Mononuclear cell (primary cell): ENCODE data around the gene ZNF385A. TPM values are rescaled to one million over a fixed set of nuclear protein-coding genes. Genes with fewer than 3 reads are reported as not detected.
"Not testable (repeated sequence)": the region's sequence is repeated elsewhere in the genome, so short reads cannot be mapped to it uniquely, and the experiment has no call there.

Source experiments
- H3K27me3 ChIP-seq: 2 replicates; pipeline ENCODE4 v1.6.0; 2011; ENCODE audit warnings: low read length, control low read depth; ENCODE audit not compliant: insufficient read depth
- H3K4me1 ChIP-seq: 2 replicates; pipeline ENCODE4 v1.5.1; 2011; ENCODE audit warnings: mild to moderate bottlenecking, low read length, control low read depth; ENCODE audit not compliant: insufficient read depth
- H3K4me3 ChIP-seq: 2 replicates; pipeline ENCODE4 v1.5.1; 2011; ENCODE audit warnings: mild to moderate bottlenecking, low read length, moderate library complexity
- H3K9me3 ChIP-seq: 2 replicates; pipeline ENCODE4 v1.5.1; 2011; ENCODE audit warnings: low read depth, mild to moderate bottlenecking, control low read depth, low read length
- total RNA-seq: library from RNA; depleted of rRNA; stranded (reverse); fragments of >200 nt; gene quantifications from one replicate; pipeline ENCODE4 v1.2.3, GENCODE V29; 2012

The ZNF385A gene
- total RNA-seq, 1 donor = 30.4 TPM

DNA sequence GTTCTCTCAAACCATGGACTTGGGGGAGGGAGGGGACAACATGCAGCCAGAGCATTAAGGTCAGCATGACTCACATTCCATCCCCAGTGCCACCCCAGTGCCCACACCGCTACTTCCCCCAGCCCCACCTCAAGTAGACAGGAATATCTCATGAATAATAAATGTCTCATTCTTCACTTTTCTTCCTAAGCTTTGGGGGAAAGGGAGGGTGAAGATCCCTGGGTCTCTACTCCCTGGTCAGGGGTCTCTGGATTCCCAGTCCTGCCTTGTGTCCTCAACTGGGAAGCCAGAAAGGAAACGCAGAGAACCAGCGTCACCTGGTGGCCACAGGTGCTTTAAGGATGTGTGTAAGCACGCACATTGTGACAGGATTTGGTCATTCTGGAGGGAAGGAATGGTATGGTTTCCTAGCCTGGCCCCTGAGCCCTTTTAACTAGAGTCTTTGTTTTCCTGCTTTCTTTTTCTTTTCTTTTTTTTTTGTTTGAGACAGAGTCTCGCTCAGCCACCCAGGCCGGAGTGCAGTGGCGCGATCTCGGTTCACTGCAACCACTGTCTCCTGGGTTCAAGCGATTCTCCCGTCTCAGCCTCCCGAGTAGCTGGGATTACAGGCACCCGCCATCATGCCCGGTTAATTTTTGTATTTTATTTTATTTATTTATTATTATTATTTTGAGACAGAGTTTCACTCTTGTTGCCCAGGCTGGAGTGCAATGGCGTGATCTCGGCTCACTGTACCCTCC is 23.6 kb downstream of the ZNF385A start:
- Histone ChIP-seq H3K27me3 (no peaks in the 10 kb centered on the region), H3K4me1 (peaks cover 72% of the 10 kb centered on the region), H3K4me3 (no peak overlapping the region), H3K9me3 (no peaks in the 10 kb centered on the region)

DNA sequence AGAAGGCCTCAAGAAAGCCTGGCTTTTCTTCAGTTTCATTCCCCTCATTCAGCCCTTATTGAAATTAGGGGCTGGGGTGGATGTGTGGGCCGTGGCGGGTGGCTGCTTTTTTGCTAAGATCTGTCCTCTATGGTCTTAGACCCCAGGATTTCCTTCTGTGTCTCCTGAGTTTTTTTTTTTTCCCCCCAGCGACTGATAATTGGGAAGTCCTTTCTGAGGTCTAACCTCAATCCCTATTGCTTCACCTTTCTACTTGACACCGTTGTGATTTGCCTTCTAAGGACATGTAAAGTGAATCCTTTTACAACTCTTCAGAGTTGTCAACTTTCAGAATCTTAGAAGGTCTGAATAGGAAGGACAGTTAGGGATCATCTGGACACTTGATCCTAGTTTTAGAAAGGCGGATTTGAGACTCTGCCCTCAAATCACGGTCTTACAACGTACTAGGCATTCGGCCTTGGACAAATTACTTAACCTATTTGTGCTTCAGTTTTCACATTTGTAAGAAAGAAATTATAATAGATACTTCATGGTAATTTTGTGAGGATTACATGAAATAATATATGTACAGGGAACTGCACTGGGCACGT is 24.7 kb downstream of the ZNF385A start:
- H3K9me3 ChIP-seq = no peaks in the 10 kb centered on the region
- H3K4me1 ChIP-seq = peaks cover 67% of the 10 kb centered on the region
- H3K27me3 ChIP-seq = no peaks in the 10 kb centered on the region
- H3K4me3 ChIP-seq = peak overlapping the region; percentile 75

DNA sequence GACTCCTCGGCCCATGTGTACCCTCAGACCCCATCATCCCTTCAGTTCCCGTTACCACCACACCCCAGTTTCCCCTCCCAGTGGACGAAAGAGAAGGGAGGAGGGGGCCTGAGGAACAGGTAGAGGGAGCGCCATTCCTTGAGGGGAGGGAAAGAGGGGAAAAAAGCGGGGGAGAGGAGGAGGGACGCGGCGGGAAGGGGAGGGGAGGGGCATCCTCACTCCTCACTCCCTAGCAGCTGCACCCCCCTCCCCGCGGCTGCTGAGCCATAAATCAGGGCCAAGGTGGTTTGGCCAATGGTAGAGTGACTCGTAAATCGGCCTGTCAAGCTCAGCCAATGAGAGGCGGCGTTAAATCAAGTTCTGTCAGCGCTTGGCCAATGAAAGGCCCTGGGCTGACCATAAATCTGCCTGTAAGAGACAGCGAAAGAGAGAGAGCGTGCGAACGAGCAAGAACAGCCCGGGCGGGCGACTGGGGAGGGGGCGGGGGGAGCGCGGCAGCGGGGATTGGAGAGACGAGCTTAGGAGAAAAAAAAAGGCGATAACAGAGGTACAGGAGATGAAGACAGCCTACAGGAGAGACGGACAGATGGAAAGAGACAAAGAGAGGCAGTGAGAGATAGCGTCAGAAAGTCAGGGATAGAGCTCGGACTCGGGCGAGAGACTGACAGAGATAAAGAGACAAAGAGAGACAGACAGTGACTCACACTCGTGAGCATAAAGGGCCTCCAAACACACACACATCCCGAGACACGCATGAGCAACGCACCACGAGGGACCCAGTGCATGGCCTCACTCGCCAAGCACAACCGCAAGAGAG is 25.4 kb downstream of the ZNF385A start:
- H3K27me3 ChIP-seq = no peaks in the 10 kb centered on the region
- H3K4me1 ChIP-seq = peaks cover 60% of the 10 kb centered on the region
- no peaks in the 10 kb centered on the region for H3K9me3 ChIP-seq
- peak overlapping the region; percentile 75 for H3K4me3 ChIP-seq

DNA sequence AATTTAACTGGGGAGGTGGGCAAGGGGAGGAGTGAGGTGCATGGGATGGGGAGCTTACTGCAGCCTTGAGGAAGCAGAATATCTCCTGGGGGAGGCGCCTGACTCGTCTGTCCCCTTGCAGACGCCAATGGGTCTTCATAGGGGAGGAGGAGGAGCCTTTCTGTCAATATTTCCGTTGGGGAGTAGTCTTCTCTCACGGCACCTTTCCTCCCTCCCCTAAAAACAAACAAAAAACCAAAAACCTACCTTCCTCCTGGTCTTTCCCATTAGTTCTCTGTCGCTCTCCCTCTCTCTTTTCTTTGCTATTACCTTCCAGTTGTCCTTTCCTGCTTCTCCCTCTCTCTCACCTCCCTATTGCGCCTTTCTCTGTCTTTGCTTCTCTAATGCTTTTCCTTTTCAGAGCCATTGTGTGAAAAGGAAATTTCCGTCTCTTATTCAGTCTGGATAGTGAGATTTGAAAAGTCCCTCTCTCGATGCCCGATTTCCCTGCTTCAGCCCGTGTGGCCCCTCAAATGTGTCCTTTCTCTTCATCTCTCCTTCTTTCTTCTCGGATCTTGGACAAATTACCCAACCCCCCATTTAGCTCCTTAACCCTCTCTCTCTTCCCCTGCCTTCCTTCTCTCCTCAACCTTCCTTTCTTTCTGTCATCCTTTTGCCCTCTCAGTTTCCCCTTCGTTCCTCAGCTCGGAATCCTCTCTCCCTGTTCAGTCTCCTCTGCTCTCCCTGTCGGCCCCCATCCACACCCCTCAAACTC is 26.2 kb downstream of the ZNF385A start:
- Histone ChIP-seq H3K9me3 (no peaks in the 10 kb centered on the region), H3K27me3 (no peaks in the 10 kb centered on the region), H3K4me1 (peaks cover 52% of the 10 kb centered on the region), H3K4me3 (peak overlapping the region; percentile 75)

DNA sequence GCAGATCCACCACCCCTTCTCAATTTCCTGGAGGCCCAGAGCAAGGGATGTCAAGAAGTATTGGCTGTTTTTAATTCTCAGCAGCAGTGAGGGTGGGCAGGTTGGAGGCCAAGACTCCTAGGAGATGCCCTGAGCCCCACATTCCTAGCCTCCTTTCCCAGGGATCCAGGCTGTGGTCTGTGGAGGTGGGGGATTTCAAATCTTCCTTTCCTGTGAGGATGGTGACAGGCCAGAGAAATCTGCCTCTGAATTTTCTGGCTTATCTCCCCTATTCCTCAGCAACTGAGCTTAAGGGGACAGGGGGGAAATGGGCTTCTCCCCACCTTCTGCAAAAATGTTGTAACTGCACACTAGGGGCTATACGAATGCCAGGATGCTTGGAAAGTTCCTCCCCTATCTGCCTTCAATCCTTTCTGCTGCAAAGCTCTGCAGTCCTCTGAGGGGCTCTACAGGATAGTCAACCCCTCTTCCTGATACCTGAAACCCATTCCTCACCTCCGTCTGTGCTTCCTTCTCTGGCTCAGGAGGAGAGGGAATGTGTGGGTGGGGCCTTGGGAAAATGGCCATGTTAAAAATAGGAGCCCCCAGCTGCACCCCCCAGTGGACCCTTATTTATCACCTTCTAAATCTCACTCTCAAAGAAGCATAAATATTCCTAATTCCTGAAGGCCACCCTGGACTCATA is 26.9 kb downstream of the ZNF385A start:
- Histone ChIP-seq H3K27me3 (no peaks in the 10 kb centered on the region), H3K4me1 (peaks cover 45% of the 10 kb centered on the region), H3K9me3 (no peaks in the 10 kb centered on the region), H3K4me3 (peak overlapping the region; percentile 75)

DNA sequence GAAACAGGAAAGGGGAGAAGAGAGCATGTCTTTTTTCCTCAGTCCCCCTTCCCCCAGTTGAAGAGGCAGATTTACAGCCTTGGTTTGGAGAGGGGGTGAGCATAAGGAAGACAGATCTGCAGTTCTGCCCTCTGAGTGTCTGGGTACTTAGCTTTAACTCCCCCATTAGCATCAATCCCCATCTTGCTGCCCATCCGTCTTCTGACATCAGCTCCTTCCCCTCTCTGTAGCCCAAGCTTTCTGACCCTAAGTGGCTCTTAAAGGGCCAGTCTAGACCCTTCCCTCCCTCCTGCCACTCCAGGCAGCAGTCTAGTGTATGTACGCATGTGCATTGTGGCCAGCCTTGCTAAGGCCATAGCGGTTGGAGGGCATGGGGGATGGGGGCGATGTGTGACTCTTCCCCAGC is 27.6 kb downstream of the ZNF385A start:
- Histone ChIP-seq H3K27me3 (no peaks in the 10 kb centered on the region), H3K4me1 (peaks cover 42% of the 10 kb centered on the region), H3K4me3 (no peak overlapping the region), H3K9me3 (no peaks in the 10 kb centered on the region)

DNA sequence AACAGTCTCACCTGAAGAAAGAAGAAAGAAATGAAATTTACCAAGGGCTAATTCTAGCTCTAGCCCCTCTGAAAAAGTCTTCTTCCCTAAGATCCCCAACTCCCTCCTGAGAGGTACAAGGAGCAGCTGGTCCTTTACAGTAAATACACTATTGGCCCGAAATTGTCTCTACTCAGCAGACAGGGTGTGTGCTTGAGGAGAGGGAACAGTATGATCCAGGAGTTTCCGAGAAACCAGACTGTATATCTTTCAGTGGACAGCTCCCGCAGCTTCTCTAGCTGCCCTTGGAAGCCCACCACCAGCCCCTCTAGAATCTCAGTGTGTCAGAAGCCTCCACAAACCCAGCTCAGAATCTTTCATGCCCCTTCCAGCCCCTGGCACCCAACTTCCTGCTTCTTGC is 28.3 kb downstream of the ZNF385A start:
- H3K4me1 ChIP-seq = peaks cover 39% of the 10 kb centered on the region
- no peak overlapping the region for H3K4me3 ChIP-seq
- no peaks in the 10 kb centered on the region for H3K9me3 ChIP-seq
- H3K27me3 ChIP-seq = no peaks in the 10 kb centered on the region

DNA sequence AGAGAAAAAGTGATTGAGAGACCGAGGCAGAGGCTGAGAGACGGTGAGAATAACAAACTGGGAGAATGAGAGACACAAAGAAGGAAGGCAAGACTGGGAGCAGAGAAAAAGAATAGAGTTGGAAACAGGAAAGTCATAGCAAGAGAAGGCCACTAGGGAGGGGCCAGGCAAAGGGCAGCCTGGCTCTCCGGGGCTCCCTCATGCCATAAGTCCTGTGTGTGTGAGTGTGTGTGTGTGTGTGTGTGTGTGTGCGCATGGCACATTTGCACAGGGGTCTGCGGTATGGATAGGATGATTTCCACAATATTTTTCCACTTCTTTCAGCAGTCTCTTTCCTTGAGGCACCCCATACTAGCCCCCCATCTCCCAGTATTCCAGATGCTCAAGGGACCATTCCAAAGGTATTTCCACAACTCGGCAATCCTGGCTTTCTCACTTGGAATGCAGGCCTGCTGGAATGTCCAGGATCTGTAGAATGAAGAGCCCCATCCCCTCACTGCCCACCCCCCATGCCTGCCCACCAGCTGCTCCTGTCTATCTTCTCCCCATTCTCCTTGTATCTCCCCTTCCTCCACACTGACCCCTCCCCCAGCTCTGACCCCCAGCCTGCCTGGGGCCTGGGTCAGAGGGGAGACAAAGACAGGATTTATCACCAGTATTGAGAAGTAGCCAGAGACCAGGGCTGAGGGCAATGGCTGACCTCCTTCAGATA is 29.3 kb downstream of the ZNF385A start:
- H3K27me3 ChIP-seq = no peaks in the 10 kb centered on the region
- no peaks in the 10 kb centered on the region for H3K9me3 ChIP-seq
- no peak overlapping the region for H3K4me3 ChIP-seq
- H3K4me1 ChIP-seq = peaks cover 30% of the 10 kb centered on the region

DNA sequence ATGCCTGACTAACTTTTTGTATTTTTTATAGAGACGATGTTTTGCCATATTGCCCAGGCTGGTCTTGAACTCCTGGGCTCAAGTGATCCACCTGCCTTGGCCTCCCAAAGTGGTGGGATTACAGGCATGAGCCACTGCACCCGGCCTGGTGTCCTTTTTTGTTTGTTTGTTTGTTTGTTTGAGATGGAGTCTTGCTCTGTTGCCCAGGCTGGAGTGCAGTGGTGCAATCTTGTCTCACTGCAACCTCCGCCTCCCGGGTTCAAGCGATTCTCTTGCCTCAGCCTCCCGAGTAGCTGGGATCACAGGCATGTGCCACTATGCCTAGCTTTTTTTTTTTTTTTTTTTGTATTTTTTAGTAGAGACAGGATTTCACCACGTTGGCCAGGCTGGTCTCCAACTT is 30.3 kb downstream of the ZNF385A start:
- H3K4me3 ChIP-seq, H3K9me3 ChIP-seq, H3K27me3 ChIP-seq: not testable (repeated sequence)
- H3K4me1 ChIP-seq = peaks cover 21% of the 10 kb centered on the region

DNA sequence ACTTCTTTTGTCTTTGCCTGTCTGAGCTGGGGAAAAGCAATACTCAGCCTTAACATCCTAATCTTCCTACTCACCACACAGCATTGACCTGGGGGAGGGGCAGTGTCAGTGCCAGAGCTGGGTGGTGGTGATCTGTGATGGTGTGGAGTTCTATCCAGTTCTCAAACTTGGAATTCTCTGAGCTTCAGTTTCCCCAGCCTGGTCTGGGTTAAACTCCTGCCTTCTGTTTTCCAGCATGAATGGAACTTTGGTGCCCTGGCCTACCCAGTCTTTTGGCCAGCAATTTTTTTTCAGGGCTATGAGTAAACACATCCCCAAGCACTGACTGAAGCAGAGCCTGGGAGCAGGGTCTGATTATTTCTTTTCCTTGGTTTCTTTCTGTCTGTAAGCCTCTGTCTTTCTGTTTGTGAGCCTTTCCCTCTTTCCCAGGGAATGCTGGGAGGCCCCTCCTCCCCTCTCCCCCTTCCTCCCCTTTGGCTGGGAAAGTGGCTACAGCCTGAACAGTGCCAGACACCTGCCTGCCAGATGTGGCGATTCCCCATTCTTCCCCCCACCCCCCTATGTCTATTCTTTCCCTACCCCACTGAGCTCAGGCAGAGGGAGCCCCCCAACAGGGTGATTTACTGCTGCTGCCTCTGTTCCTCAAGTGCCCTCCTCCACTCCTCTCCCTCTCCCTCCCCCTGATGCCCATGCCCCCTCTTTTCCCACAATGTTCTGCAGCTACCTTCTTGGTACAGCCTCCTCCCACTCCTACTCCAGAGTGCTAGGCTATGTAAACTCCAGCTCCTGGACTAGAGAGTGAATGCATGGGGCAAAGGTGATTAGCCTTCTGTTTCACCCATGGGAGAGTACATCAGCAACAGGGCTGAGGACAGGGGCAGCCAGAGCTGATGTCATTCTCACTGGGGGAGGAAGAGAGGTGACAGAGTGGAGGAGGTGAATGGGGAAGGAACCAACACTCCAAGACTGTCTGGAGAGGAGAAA is 31.4 kb downstream of the ZNF385A start:
- Histone ChIP-seq H3K4me1 (peaks cover 15% of the 10 kb centered on the region), H3K9me3 (no peaks in the 10 kb centered on the region), H3K4me3 (no peak overlapping the region), H3K27me3 (no peaks in the 10 kb centered on the region)

DNA sequence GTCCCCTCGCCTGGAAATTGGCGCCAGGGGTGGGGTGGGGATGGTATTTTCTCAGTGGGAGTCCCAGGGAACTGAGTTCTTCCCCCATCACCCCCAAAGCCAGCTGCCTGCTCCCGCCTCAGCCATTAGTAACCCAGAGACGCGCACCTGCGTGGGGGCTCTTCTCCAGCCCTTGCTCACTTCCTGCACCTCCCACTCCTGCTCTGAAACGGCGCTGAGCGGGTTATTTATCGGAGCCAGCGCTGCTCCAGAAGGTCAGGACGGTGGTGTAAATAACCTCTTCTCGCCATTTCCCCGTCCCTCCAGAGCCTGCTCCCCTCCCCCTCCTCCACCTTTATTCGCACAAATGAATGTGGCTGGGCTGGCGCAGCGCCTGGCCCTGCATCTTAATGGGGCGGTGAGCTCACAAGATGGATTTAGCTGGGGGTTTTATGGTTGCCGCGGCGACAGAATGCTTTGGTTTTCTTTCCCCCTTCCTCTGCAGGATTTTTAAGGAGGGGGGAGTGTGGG is 32.5 kb downstream of the ZNF385A start:
- H3K27me3 ChIP-seq = no peaks in the 10 kb centered on the region
- H3K4me3 ChIP-seq = no peak overlapping the region
- H3K4me1 ChIP-seq = peaks cover 7% of the 10 kb centered on the region
- H3K9me3 ChIP-seq = no peaks in the 10 kb centered on the region

DNA sequence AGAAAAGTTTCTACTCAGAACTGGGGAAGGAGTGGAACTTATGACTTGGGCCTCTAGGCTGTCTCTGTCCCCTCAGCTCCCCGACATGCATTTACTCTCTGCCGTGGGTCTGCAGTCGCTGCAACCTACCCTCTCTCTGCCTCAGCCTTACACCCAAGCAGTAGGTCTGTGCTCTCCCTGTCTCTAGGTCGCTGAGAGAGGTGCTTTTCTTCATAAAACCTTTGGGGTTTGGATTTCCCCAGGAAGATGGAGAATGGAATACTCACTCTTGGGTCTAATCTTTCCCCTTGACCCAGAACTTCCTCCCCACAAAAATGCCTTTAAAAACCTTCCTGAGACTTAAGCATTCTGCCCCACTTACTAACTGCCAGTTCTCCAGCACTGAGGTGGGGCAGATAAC is 33.2 kb downstream of the ZNF385A start:
- Histone ChIP-seq H3K4me1 (peaks cover 7% of the 10 kb centered on the region), H3K27me3 (no peaks in the 10 kb centered on the region), H3K9me3 (no peaks in the 10 kb centered on the region), H3K4me3 (no peak overlapping the region)

DNA sequence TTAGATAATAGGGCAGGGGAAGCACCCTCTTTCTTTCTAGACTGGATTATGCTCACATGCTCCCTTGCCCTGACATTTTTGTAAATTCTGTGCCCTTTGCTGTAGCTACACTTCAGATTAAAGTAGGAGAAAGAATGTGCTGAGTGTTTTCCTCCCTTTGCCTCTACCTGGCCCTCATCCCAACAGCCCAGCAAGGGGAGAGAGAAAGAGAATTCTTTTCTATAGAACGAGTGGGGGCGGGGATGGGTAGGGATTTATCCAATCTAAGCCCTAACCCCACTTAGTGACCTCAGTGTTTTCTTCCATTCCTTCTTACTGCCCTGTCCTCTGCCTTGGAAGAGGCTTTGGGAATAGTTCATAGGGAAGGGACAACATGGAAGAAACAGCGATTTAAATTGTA is 33.8 kb downstream of the ZNF385A start:
- peaks cover 7% of the 10 kb centered on the region for H3K4me1 ChIP-seq
- no peak overlapping the region for H3K4me3 ChIP-seq
- H3K9me3 ChIP-seq = no peaks in the 10 kb centered on the region
- H3K27me3 ChIP-seq = no peaks in the 10 kb centered on the region
